ENCODE measurements around the gene FCHSD2. TPM values are rescaled to one million over a fixed set of nuclear protein-coding genes. Genes with fewer than 3 reads are reported as not detected.
"Not testable (repeated sequence)": the region's sequence is repeated elsewhere in the genome, so short reads cannot be mapped to it uniquely, and the experiment has no call there.

FCHSD2 gene
- total RNA-seq, 2 experiments from 2014 or later = 21.9 to 24.1 TPM

DNA sequence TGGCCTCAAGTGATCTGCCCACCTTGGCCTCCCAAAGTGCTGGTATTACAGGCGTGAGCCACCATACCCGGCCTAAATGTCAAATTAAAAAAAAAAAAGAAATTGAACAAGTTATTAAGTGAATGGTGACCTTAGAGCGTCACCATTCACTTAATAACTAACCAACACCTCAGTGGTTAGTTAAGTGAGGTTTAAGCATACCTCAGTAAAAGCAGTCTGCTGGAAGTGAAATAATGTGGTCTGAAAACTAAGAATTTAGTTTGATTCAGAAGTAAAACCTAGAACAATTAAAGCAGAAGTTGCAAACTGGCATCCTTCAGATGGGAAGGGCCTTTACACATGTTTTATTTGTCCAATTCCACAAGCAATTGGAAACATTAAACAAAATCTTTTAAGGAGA lies 71.5 kb downstream of the FCHSD2 start:
- H3K9me3 Mint-ChIP-seq = peaks cover 4% of the 10 kb centered on the region
- H3K27me3 Mint-ChIP-seq = no peaks in the 10 kb centered on the region
- H3K4me1 Mint-ChIP-seq (ENCODE audit: low read depth) = peaks cover 43% of the 10 kb centered on the region
- ChIA-PET POLR2A (no interaction called here), CTCF (interaction anchor here (0.7 kb wide), 1 partner anchor 299 kb away, joined by 3 read pairs; no protein-coding TSS in a partner anchor)
- H3K36me3 Mint-ChIP-seq = peaks cover 4% of the 10 kb centered on the region
- no peak overlapping the region for H3K4me3 Mint-ChIP-seq
- DNase-seq = no peak
- no peak overlapping the region for H3K27ac Mint-ChIP-seq
- intact Hi-C loops (cut with micrococcal nuclease) = loop anchor here (5.0 kb wide), 1 partner anchor 38 kb away; no protein-coding TSS in a partner anchor

DNA sequence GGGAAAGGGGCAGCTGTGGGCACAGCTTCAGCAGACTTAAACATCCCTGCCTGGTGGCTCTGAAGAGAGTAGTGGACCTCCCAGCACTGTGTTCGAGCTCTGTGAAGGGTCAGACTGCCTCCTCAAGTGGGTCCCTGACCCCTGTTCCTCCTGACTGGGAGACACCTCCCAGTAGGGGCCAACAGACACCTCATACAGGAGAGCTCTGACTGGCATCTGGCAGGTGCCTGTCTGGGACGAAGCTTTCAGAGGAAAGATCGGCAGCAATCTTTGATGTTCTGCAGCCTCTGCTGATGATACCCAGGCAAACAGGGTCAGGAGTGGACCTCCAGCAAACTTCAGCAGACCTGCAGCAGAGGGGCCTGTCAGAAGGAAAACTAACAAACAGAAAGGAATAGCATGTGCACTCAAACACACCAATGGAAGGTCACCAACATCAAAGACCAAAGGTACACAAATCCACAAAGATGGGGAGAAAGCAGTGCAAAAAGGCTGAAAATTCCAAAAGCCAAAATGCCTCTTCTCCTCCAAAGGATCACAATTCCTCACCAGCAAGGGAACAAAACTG lies 80.2 kb downstream of the FCHSD2 start:
- H3K9me3 Mint-ChIP-seq; H3K4me3 Mint-ChIP-seq; intact Hi-C loops (cut with micrococcal nuclease); POLR2A ChIA-PET; CTCF ChIA-PET; H3K36me3 Mint-ChIP-seq; H3K27me3 Mint-ChIP-seq; DNase-seq; H3K27ac Mint-ChIP-seq: not testable (repeated sequence)
- peaks cover 33% of the 10 kb centered on the region for H3K4me1 Mint-ChIP-seq (ENCODE audit: low read depth)

DNA sequence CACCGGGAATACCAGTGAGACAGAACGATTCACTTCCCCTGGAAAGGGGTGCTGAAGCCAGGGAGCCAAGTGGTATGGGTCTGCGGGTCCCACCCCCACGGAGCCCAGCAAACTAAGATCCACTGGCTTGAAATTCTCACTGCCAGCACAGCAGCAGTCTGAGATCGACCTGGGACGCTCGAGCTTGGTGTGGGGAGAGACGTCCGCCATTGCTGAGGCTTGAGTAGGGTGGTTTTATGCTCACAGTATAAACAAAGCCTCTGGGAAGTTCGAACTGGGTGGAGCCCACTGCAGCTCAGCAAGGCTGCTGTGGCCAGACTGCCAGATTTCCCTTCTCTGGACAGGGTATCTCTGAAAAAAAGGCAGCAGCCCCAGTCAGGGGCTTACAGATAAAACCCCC lies 80.7 kb downstream of the FCHSD2 start:
- intact Hi-C loops (cut with micrococcal nuclease); DNase-seq; H3K36me3 Mint-ChIP-seq; CTCF ChIA-PET; H3K27me3 Mint-ChIP-seq; H3K27ac Mint-ChIP-seq; POLR2A ChIA-PET; H3K4me3 Mint-ChIP-seq; H3K9me3 Mint-ChIP-seq: not testable (repeated sequence)
- H3K4me1 Mint-ChIP-seq (ENCODE audit: low read depth) = peaks cover 31% of the 10 kb centered on the region

DNA sequence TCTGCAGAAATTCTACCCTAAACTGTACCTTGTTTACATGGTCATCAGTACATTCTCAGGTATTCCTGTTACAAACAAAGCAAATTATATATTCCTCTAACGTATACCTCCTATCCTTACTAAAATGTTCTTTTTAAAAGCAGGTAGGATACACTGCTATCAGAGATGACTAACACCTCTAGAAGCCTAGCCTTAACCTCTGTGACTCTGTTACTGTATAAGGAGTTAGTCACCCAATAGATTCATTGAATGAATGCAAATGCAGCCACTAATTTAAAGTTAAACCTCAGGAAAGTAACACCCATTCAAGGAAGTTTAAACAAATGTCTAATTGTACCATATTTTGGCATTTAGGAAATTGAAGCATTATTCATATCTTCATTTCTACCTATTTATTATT lies 82.2 kb downstream of the FCHSD2 start:
- no peaks in the 10 kb centered on the region for H3K36me3 Mint-ChIP-seq
- H3K27me3 Mint-ChIP-seq = no peaks in the 10 kb centered on the region
- peaks cover 20% of the 10 kb centered on the region for H3K4me1 Mint-ChIP-seq (ENCODE audit: low read depth)
- ChIA-PET POLR2A (no interaction called here), CTCF (no interaction called here)
- no peak overlapping the region for H3K27ac Mint-ChIP-seq
- H3K9me3 Mint-ChIP-seq = no peaks in the 10 kb centered on the region
- no peak overlapping the region for H3K4me3 Mint-ChIP-seq
- no peak for DNase-seq
- intact Hi-C loops (cut with micrococcal nuclease) = no loop called here

DNA sequence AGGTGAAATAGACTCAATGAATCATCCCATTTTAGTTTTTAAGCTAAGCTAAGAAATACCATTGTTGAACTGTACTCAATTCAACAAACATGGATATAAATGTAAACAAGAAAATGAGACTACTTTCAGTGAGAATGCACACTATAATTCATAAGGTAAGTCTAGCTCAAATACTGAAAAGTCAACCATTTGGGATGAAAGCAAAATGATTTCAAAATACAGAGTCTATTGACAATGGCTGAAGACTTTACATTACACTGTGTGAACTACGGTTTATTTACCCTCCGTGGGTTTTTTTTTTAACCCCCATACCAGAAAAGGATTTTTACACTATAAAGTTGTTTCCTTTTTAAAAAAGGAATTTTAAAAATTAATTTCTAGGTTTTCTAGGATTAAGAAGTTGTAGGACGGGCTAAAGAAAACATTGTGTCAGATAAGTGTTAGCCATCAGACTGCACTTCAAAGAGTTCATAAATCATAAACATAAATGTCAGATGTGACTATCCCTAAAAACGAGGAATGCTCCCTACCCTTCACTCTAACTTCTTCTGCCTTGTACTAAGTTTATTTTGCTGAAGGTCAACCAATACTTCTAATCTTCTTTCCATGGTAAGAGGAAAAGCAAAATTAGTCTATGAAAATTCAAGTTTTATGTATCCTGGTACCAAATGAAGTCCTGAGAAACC lies 83.0 kb downstream of the FCHSD2 start:
- ChIA-PET POLR2A (no interaction called here), CTCF (no interaction called here)
- Mint-ChIP-seq H3K4me1 (ENCODE audit: low read depth) (peaks cover 14% of the 10 kb centered on the region), H3K27ac (no peak overlapping the region), H3K4me3 (no peak overlapping the region), H3K36me3 (no peaks in the 10 kb centered on the region), H3K9me3 (no peaks in the 10 kb centered on the region), H3K27me3 (no peaks in the 10 kb centered on the region)
- intact Hi-C loops (cut with micrococcal nuclease) = no loop called here
- no peak for DNase-seq

DNA sequence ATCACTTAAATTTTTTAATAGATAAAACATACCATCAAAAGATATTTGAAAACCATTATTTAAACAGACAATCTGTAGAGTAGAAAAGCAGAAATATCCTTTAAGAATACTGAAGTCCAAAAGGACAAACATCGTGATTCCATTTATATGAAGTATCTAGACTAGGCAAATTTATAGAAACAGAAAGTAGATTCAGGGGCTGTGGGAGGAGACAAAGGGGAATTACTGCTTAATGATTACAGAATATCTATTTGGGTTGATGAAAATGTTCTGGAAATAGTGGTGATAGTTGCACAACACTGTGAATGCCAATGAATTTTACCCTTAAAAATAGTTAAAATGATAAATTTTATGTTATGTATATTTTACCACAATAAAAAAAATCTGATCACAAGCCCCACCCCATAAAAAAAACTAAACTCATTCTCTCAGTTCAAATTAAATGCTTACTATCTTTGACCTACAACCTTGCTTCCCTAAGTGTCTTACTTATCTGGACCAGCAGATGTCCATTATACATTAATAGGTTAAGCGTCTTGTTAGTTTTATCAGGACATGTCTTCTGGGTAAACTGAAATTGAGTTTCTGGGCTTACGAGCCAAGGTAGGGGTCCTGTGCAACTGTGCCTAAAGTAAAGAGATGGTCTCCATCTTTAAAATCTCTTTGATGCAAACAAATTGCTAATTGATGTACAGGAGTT lies 86.3 kb downstream of the FCHSD2 start:
- ChIA-PET POLR2A (no interaction called here), CTCF (no interaction called here)
- intact Hi-C loops (cut with micrococcal nuclease) = no loop called here
- Mint-ChIP-seq H3K36me3 (no peaks in the 10 kb centered on the region), H3K9me3 (no peaks in the 10 kb centered on the region), H3K4me3 (no peak overlapping the region), H3K27ac (no peak overlapping the region), H3K27me3 (no peaks in the 10 kb centered on the region), H3K4me1 (ENCODE audit: low read depth) (peaks cover 9% of the 10 kb centered on the region)
- no peak for DNase-seq

DNA sequence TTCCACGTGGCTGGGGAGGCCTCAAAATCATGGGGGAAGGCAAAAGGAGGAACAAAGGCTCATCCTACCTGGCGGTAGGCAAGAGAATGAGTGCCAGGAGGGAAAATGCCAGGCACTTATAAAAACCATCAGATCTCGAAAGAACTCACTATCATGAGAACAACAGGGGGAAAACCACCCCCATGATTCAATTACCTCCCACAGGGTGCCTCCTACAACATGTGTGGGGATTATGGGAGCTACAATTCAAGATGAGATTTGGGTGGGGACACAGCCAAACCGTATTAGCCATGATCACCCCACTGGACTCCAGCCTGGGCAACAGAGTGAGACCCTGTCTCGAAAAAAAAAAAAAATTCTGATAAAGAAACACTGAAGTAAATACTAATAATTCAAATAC lies 87.1 kb downstream of the FCHSD2 start:
- DNase-seq = no peak
- Mint-ChIP-seq H3K9me3 (no peaks in the 10 kb centered on the region), H3K27me3 (no peaks in the 10 kb centered on the region), H3K4me3 (no peak overlapping the region), H3K36me3 (no peaks in the 10 kb centered on the region), H3K27ac (no peak overlapping the region), H3K4me1 (ENCODE audit: low read depth) (peaks cover 5% of the 10 kb centered on the region)
- CTCF ChIA-PET = no interaction called here
- intact Hi-C loops (cut with micrococcal nuclease) = no loop called here
- POLR2A ChIA-PET = interaction anchor here (0.7 kb wide), 1 partner anchor 1146 kb away, joined by 3 read pairs; no protein-coding TSS in a partner anchor

DNA sequence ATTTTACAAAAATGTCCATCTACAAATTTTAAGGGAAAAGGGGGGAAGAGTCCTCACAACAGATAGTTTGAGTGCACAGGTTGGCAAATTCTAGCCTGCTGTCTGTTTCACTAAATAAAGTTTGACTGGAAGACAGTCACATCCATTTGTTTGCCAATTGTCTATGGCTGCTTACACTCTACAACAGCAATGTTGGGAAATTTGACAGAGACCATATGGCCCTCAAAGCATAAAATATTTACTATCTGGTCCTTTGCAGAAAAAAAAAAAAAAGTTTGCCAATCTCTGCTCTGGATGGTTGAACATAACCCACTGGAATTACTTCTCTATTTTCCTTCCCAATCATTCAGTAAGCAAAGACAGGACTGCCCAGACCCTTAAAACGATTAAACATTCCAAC lies 88.2 kb downstream of the FCHSD2 start:
- DNase-seq = no peak
- POLR2A ChIA-PET = no interaction called here
- Mint-ChIP-seq H3K9me3 (no peaks in the 10 kb centered on the region), H3K27ac (no peak overlapping the region), H3K4me3 (no peak overlapping the region), H3K36me3 (no peaks in the 10 kb centered on the region), H3K27me3 (no peaks in the 10 kb centered on the region), H3K4me1 (ENCODE audit: low read depth) (peaks cover 2% of the 10 kb centered on the region)
- intact Hi-C loops (cut with micrococcal nuclease) = no loop called here
- CTCF ChIA-PET = no interaction called here

DNA sequence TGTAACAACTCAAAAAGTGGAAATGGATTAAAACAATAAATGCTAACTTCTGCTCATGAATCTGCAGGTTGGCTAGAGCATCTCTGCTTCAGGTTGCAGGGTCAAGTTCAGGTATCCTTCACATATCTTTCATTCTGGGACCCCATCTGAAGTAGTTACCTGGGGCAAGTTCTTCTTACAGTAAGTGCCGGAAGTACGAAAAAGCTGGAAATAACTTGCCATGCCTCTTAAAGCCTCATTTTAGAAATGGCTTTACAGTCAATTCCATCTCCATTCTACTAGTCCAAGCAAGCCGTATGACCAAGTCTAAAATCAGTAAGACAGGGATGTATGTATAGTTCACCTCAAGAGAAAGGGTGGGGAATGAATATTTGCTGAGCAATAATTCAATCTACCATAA lies 93.7 kb downstream of the FCHSD2 start:
- Mint-ChIP-seq H3K27ac (peak overlapping the region; percentile 2), H3K4me1 (ENCODE audit: low read depth) (peaks cover 17% of the 10 kb centered on the region), H3K27me3 (no peaks in the 10 kb centered on the region), H3K36me3 (no peaks in the 10 kb centered on the region), H3K9me3 (no peaks in the 10 kb centered on the region), H3K4me3 (no peak overlapping the region)
- POLR2A ChIA-PET = no interaction called here
- CTCF ChIA-PET = interaction anchor here (0.6 to 1.4 kb wide), 5 partner anchors 94 to 303 kb away, joined by 3 to 4 read pairs (median 3); no protein-coding TSS in a partner anchor
- DNase-seq = no peak
- intact Hi-C loops (cut with micrococcal nuclease) = no loop called here

DNA sequence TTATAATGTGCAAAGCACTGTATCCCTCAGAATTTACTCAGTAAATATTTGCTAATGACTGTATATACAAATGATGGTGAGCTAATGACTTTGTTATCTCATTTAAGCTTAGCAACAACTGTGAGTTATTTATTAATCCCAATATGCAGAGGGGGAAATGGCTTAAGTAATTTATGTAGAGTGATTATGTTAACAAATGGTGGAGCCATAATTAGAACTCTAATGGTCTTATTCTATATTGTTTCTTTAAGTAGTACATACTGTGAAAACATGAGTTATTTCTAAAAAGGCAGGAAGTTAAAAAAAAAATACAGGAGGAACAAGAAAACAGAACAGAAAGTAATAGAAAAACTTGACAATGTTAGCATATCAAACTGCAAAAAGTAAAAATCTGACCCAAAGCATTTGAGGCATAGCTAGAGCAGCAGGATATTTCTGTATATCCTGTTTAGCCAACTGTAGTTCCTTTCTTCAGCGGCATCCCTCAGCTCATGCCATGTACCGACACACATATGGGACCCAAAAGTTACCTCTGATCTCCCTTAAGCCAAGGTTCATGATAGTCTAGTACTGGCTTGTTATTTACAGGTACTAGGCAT lies 94.2 kb downstream of the FCHSD2 start:
- Mint-ChIP-seq H3K9me3 (no peaks in the 10 kb centered on the region), H3K27ac (no peak overlapping the region), H3K27me3 (no peaks in the 10 kb centered on the region), H3K4me3 (peak overlapping the region; percentile 18), H3K4me1 (ENCODE audit: low read depth) (peaks cover 17% of the 10 kb centered on the region), H3K36me3 (no peaks in the 10 kb centered on the region)
- ChIA-PET CTCF (interaction anchor here (0.6 to 1.4 kb wide), 4 partner anchors 95 to 201 kb away, joined by 3 to 4 read pairs (median 3); no protein-coding TSS in a partner anchor), POLR2A (no interaction called here)
- intact Hi-C loops (cut with micrococcal nuclease) = no loop called here
- no peak for DNase-seq

DNA sequence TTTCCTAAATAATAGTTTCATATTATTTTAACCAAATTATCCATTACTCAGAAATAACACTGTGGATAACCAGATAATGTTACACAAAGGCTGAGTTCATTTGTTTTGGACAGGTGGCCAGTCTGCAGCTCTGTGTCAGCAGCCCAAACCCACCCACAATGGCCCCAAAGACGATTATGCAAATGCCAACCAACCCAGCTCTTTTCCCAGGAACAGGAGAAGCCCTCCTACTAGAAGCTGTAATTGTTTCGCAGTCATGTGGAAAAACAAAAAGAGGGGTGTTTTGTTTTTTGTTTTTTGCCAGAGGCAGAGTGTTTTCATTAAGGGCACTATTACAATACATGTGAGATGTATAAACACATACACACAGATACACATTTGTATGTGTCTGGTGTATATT lies 102.1 kb downstream of the FCHSD2 start:
- Mint-ChIP-seq H3K9me3 (no peaks in the 10 kb centered on the region), H3K4me1 (ENCODE audit: low read depth) (peaks cover 15% of the 10 kb centered on the region), H3K27me3 (no peaks in the 10 kb centered on the region), H3K27ac (no peak overlapping the region), H3K36me3 (no peaks in the 10 kb centered on the region), H3K4me3 (no peak overlapping the region)
- intact Hi-C loops (cut with micrococcal nuclease) = no loop called here
- ChIA-PET POLR2A (no interaction called here), CTCF (no interaction called here)
- no peak for DNase-seq

DNA sequence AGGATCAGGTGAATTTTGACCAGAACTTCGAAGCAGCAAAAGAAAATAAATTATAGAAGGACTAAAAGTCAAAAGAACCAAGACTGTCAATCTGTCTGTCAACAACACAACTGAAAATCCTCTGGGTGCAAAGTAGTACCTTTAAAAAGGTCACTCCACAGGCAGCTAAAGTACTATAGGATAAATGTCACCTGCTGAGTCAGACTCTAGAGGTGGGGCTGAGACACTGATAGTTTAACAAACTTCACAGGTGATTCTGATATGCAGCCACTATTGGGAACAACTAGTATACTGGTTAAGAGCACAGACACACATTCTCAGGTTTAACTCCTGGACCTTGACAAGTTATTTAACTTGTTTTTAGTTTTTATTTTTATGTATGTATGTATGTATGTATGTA lies 107.3 kb downstream of the FCHSD2 start:
- intact Hi-C loops (cut with micrococcal nuclease) = loop anchor here (1.0 to 5.0 kb wide), 3 partner anchors 38 to 108 kb away; partner anchors contain the start of gene FCHSD2
- ChIA-PET POLR2A (interaction anchor here (1.2 kb wide), 2 partner anchors 51 to 108 kb away, joined by 3 to 4 read pairs; partner anchors contain the start of gene FCHSD2), CTCF (interaction anchor here (0.7 to 2.0 kb wide), 4 partner anchors 14 to 172 kb away, joined by 3 to 8 read pairs (median 4); partner anchors contain the start of gene FCHSD2)
- no peak for DNase-seq
- Mint-ChIP-seq H3K27me3 (no peaks in the 10 kb centered on the region), H3K4me1 (ENCODE audit: low read depth) (peaks cover 36% of the 10 kb centered on the region), H3K27ac (peak overlapping the region; percentile 83), H3K4me3 (peak overlapping the region; percentile 23), H3K9me3 (no peaks in the 10 kb centered on the region), H3K36me3 (peaks cover 1% of the 10 kb centered on the region)

Data from activated CD4-positive, alpha-beta memory T cell treated with anti-CD3 and anti-CD28 coated beads for 36 hours (primary cell).